Measurements from ENCODE around the gene TANGO6.

DNA sequence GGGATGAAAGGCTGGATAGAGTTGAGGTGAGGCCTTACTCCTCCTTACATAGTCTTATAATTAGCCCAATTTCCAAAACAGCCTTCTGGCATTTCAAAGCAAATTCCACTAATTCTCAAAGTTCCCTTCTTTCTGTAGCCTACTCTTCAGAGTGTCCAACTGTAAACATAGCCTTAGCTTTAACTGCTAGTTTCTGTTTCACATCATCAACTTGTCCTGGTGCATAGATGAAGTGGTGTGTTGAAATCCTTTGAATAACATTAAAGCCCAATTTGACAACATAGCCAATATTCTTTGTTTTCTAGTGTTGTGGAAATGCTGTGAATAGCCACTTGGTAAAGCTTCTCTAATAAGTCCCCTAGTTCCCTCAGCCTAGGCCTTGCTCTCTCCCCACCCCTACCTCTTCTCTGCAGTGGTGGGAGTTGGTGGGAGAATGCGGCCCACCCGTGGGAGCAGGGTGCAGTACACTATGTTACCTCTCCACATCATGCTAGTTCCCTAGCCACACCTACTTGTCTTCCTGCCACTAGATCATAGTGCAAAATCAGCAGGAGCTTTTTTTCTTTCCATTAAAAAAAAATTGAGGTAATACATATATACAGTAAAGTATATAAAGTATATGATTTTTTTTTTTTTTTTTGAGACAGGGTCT lies 135.1 kb downstream of the TANGO6 start:
- TF ChIP-seq, protein P1, sequence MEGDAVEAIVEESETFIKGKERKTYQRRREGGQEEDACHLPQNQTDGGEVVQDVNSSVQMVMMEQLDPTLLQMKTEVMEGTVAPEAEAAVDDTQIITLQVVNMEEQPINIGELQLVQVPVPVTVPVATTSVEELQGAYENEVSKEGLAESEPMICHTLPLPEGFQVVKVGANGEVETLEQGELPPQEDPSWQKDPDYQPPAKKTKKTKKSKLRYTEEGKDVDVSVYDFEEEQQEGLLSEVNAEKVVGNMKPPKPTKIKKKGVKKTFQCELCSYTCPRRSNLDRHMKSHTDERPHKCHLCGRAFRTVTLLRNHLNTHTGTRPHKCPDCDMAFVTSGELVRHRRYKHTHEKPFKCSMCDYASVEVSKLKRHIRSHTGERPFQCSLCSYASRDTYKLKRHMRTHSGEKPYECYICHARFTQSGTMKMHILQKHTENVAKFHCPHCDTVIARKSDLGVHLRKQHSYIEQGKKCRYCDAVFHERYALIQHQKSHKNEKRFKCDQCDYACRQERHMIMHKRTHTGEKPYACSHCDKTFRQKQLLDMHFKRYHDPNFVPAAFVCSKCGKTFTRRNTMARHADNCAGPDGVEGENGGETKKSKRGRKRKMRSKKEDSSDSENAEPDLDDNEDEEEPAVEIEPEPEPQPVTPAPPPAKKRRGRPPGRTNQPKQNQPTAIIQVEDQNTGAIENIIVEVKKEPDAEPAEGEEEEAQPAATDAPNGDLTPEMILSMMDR (IDR thresholded peaks at IDR 0.05; ENCODE audit: low read length), result no peak
- TF ChIP-seq EZH2 (optimal IDR thresholded peaks at IDR 0.05; ENCODE audit: low read depth, low read length), result no peak

Data from MM.1S (cell line).